Measurements from ENCODE around the gene CCDC71.

CCDC71 gene

DNA sequence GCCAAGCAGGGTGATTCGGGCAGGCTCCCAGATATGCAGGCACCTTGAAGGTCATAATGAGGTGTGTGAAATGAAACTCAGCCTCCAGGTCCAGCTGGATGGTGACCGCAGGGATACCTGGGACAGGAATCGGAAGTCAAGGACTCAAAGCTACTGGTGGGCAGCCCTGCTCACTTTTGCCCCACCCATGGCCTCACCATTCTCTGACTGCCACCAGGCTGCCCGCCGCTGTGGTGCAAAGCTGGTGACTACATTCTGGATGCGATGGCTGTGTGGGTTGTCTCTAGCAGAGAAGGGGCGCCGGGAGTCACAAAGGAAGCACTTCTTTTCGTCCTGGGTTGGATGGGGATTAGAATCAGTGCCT, 34.1 kb downstream of the CCDC71 start:
- DNase-seq, result no peak

DNA sequence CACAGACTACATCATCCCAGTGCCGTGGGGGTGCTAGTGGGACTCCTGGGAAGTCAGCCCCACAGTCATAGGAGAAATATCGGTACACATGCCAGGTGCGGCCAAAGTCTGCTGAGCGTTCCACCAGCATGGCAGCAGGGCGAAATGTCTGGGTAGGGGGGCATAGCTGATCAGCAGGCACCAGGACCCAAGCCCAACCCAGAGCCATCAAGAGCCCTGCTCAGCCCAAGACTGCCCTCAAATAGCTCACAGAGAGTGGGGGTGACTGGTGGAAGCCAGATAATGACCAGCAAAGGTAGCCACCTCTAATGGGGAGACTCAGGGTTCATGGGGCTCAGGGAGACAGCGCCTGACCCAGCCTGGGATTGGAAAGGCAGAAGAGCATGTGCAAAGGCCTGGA, 34.6 kb downstream of the CCDC71 start:
- no peak for DNase-seq

DNA sequence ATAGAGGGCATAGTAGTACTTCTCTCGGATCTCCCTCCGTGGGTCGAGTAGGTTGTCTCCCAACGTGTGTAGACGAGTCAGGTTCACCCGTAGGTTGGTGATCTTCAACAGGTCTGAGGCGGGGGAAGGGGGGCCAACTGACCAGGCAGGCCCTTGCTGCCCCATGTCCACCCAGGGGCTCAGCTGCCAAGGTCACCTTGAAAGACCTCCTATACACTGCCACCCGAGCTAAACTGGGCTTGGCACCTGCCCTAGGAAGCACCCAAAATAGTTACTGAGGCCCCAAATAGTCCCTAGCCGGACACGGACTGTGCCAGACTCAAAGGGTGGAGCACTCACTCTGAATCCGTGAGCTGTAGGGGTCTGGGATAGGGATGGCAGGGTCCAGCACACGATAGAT, 35.1 kb downstream of the CCDC71 start:
- no peak for DNase-seq

DNA sequence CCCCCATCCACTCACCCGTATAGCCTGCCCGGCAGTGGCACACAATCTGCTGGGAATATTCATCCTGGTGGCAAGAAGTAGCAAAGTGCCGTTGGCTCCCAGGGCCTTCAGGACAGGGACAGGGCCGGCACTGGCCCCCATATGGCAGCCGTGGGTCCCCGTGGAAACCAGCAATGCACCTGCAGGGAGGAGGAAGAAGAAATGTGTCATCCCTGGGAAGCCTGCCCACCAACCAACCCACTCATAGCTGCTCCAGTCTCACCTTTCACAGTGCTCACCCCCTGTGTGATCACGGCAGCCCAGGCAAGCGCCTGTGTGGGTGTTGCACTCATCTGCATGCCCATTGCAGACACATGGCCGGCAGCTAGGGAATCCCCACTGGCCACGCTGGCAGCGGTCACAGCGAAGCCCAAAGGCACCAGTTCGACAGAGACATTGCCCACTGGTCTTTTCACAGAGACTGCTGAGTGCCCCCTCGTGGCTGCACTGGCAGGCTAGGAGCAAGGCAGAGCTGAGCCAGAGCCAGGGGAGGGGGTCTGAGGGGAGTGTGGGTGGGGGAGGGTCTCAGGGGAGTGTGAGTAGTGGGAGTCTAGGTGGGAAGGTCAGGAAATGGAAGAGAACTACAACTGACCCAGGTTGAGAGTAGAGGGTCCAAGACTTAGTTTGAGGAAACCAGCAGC, 41.0 kb downstream of the CCDC71 start:
- DNase-seq, result peak in 20 of 56 donors; percentile 7 to 70 (median 29)

DNA sequence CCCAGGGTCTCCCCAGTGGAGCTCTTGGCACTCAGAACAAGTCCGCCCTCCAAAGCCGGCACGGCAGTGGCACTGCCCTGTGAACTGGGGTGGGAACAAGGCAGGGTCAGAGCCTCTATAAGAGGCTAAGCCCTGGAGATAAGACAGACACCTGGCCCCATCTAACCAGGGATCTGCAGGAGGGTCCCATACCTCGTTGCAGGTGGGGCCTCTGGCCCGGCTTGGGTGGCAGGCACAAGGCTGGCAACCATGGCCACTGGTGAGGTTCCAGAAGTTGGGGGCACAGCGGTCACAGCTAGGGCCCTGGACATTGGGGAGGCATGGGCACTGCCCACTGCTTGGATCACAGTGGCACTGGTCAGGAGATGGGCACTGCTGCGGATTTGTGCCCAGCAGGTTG, 41.9 kb downstream of the CCDC71 start:
- DNase-seq, result no peak

DNA sequence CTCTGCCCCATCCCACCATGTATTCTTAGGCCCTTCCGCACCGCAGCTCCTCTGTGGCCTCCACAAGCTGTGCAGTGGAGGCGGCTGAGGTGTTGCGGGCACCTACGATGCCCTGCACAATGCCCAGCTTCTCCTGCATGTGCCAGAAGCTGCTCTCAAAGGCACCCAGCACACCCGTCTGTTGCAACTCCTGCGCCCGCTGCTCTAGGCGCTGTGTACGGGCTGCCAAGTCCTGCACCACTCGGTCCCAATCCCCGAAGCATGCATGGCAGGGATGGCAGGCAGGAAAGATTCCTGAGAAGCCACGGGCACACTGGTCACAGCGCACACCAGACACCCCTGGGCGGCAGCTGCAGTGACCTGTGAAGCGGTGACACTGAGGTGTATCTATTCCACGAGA, 42.4 kb downstream of the CCDC71 start:
- no peak for DNase-seq

DNA sequence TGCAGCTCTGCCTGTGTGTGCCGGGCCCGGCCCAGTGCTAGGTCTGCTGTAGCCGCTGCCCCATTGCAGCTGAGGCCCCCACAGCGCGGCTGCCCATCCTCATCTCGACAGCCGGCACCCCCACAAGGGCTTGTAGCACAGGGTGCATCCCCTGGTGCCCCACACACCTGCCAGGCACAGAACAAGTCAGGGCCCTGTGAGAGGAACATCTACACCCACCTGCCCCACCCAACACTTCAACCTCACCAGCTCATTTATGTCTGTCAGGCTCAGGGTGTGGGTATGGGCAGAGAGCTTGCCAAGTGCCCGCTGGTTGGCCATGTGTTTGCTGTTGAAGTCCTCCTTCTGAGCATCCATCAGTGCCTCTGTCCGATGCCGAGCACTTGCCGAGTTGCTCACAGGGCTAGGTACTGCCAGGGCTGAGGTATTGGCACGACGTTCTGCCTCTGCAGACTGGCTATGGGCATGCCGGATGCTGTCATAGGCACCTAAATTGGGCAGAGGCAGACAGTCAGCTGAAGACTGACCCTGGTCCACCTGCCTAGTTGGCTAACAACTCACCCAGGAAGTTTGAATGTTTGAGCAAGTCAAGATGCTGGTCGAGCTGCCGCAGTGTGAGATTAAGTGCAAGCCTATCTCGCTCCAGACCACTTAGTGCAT, 43.1 kb downstream of the CCDC71 start:
- peak in 2 of 56 donors; percentile 4 to 7 for DNase-seq

DNA sequence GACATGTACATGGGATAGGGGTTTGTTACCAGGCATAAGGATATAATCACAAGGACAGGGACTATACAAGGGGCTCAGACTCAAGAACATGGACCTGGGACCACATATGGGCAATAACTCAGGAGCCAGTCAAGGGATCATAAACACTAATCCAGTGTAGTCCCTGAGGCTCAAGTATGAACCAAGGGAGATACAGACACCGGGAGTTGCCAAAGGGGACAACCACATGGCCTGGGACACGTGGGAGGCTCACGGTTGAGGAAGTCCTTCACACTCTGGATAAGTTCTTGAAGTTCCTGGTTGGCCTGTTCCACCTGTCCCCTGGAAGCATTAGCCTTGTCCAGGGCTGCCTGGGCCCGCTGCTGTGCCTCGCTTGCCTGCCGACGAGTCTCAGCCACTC, 43.7 kb downstream of the CCDC71 start:
- DNase-seq, result no peak

DNA sequence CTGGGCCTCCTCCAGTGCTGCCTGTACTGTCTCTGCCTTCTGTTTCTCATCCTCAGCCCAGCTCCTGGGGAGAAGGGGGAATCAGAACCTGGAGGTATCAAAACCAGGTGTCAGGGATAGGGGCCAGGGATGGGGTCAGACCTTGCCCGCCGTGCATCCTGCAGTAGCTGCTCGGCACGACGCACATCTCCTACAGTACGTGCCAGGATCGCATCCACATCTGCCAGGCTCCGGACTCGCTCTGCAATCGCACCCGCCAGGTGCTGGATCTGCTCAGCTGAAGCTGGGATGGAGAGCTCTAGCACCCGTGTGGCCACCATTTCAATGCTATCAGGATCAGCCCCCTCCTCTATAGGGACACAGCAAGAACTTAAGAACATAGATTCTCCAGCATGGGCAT, 44.1 kb downstream of the CCDC71 start:
- no peak for DNase-seq

- DNase-seq, result no peak
Observed at GRCh38 chr3:49121132-49121736, 44.9 kb downstream of the CCDC71 start.

DNA sequence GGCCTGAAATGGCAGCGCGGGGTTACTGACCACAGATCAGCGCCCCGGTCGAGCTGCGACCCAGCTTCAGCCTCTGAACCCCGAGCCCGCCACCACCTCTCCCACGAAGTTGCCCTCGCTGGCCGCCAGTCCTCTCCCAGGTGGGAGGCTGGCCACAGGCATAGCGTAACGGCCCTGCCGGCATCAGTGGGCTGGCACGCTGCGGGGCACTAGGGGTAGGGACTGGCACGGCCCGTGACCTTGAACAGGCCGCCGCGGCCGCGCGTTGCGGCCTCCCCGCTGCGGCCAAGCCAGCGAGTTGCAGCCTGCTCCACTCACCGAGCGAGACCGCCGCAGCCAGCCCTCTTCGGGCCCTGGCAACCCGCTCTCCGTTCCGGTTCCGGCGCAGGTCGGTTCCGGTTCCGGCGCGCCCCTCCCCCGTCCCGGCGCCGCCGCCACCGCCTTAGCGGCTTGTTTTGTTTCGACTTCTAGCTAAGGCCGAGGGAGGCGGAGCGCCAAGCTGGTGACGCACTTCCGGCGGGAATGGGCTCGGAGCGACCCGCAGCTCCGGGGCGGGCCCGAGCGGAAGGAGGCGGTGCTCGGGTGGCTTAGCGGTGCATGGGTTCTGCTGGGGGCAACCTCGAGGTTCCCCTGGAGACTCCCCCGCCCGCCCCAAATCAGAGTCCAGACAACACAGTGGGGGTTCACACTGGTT, 45.5 kb downstream of the CCDC71 start, which contains the start of gene USP19:
USP19 (minus strand) TSS at position 386 of the 694 bp plus-strand sequence. CDS start 1,678 bp downstream, outside the sequence.
- peak; percentile 39 to 96 (median 90) for DNase-seq

DNA sequence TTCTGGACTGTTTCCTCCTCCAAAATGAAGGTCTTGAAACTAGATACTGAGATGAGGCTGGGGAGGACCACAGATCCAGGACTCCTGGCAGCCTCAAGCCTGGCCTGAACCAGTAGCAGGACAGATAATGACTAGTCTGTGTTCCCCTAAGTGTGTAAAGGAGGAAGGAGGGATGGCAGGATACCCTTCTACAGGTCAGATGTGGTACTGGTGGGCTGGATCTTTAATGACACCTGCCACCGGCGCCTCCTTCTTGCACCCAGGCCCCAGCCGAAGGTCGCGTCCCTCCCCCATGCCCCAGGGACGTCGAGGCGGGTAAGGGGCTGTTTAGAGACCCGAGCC, 46.1 kb downstream of the CCDC71 start:
- DNase-seq, result no peak

GRCh38 chr3:49119439-49119838, 46.7 kb downstream of the CCDC71 start:
- DNase-seq, result no peak

GRCh38 chr3:49119036-49119435, 47.1 kb downstream of the CCDC71 start:
- peak in 5 of 56 donors; percentile 8 to 36 (median 20) for DNase-seq

All from nucleus accumbens (tissue), 56 donors.